Measurements from ENCODE around the gene IRF2BPL.
A peak's percentile ranks its signal among the peaks of the same experiment; 100 is the strongest.
"Not testable (repeated sequence)": the region's sequence is repeated elsewhere in the genome, so short reads cannot be mapped to it uniquely, and the experiment has no call there.

IRF2BPL gene

DNA sequence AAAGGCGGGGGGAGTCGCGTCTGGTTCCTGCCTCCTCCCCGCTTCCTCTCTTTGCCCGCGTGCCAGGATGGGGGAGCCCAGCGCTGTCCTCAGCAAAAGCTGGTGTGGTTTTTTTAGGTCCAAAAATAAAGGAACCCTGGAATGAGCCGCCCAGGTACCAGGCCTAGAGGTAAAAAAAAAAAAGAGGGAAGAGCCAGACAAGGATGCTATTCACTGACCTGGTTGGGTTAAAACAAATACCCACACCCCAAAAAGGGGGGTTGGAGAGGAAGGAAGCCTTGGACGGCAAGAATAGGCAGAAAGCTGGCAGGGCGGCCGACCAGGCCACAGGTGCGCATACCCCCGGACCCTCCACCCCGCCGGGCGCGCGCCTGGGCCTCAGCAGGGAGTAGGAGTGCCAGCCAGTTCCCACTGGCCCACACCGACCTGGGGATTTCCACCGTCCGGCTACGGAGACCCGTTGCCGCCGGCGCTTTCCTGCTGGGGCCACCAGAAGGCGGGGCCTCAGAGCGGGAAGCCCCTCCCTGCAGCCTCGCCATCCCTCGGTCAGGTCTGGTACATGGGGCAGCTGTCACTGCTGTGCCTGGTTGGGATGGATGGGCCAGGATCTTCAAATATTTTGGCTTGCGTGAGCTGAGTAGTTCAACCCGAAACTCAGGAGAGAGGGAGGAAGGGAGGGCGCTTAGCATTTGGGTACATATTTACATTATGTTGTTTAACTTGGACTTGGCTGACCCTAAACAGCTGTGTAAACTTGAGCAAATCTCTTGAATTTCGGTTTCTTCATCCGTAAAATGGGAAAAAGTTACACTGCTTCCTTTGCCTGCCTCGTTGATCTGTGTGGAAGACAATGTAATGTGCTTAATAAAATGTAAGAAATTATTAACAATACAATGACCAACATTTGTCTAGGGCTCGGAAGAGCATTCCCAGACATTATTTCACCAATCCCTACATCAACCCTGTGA lies 5.4 kb upstream of the IRF2BPL start:
- DNase-seq: peak; percentile 90

DNA sequence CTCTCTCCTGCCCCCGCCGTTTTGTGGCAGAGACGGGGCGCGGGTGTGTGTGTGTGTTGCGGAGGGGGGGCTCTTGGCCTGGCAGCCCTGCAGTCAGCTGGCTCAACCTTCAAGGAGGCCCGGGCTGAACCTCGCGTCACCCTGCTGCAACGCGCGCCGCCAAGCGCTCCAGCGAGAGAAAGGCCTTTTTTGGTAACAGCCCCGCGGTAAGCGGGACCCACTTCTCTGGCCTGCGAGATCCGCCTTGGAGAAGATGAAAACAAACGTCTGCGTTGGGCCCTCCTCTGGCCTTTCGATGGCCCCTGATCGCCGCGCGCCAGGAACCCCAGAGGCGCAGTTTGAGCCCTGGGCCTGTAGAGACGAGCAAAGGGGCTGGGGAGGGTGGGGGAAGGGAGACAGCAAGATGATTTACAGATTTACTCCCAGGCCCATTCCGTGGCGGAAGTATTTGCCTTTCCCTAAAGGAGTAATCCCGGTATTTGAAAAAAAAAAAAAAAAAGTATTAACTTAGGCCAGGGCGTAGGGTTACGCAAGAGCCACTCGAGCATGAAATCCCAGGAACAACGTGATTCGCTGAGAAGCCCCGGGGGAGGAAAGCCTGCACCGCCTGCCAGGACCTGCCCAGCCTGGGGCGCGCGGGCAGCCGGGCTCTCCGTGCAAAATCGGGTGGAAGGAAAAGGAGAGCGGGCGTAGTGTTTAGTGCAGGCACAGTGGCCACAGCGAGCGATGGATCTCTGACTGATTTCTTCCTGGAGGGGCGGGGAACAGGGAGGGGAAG lies 4.5 kb upstream of the IRF2BPL start:
- DNase-seq: peak; percentile 83

DNA sequence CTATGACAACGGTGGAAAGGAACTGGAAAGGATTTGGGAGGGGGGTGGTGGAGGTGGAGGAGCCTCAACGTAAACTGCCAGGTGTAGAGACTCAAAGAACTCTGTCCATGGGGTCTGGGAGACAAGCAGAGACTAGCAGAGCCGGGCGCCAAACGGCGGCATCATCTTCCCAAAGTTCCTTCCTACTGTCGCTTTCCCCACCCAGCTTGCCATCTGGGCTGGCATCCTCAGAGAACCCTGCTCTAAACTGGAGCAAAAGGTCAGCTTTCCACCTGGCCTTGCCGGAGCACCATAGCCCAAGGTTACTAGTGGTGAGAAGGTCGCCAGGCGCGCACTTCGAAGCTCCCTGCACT lies 4.0 kb upstream of the IRF2BPL start:
- no peak for DNase-seq

DNA sequence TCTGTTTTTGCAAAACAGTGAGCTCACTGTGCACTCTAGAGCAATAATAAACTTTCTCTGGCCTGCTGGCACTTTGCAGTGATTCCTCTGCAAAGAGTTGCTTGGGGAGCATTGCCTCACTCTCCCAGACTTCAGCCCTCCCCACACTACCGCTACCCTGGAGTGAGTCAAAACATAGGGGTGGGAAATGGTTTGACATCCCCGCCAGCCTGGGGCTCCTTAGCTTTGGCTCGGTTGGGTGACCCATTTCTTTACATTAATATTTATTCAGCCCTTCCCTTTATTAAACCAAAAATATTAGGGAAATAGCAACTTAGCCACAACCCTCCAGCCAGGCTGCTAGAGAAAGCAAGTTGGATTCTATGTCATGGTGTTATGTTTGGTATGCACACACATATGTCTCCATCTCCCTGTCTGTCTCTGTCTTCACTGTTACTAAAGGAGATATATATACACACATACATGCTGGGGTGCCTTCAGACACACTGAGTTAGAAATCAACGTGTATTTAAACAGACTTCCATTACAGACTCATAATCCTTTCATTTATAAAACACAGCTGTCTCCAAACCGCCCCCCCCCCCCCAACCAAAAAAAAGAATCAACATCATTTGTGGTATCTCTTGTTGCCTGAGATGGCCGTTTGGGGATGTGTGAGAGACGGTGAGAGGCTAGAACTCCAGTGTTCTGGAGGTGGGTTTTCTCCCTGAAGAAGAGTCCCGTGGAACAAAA lies 3.4 kb upstream of the IRF2BPL start:
- no peak for DNase-seq

DNA sequence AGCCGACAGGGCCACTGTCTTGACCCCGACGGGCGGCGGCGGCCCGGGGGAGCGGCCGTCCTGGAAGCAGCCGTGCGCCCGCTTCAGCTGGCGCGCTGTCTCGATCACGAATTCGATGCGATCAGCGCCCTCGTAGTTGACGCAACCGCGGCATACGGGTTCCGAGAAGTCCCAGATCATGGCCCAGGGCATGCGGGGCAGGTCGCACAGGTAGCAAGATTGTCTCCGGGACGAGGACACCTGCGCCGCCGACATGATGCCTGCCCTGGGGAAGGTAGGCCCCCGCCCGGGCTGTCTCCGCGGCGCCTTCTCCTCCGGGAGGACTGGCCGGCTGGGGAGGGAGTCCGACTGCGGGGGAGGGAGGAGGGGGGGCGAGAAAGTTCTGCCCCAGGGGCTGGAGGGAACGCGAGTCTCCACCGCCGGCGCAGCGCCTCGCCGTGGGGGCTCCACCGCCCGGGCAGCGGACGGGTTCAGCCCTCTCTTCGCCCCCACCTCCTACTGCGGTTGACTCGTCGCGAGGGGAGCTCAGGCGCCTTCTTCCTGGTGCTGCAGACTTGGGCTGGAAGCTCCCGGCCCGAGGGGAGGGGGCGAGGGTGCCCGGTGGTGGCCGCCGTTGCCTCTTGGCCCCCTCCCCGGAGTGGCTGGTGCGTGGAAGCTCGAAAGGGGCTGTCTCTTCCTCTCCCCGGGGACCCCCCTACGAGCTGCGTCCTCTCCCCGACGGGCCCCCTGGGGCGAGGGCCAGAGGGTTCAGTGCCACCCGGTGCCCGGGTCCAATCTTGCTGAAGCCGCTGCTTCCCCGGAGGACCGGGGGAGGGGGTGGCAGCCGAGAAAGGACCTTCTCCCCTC lies 747 bp downstream of the IRF2BPL start:
- peak; percentile 72 for DNase-seq

DNA sequence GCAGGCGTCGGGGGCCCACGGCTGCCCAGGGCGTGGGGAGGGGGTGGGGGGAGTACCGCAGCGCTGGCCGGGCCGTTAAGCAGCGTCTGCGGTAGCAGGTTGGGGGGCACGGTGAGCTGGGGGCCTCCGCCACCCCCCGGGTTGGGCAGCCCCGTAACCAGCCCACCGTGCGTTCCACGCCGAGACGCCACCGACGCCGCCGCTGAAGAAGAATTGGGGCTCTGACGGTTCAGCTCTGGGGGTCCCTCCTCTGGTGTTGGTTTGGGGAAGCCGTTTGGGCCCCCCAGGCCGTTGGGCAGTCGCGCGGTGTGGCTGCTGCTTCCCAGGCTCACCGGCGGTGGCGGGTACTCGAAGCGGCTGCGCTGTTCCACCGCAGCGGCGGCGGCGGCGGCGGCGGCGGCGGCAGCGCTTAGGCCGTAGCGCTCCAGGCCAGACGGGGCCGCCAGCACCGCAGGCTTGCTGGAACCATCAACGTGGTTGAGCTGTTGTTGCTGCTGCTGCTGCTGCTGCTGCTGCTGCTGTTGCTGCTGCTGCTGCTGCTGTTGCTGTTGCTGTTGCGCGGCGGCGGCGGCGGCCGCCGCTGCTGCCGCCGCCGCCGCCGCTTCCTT lies 1.5 kb downstream of the IRF2BPL start:
- DNase-seq: peak; percentile 63

DNA sequence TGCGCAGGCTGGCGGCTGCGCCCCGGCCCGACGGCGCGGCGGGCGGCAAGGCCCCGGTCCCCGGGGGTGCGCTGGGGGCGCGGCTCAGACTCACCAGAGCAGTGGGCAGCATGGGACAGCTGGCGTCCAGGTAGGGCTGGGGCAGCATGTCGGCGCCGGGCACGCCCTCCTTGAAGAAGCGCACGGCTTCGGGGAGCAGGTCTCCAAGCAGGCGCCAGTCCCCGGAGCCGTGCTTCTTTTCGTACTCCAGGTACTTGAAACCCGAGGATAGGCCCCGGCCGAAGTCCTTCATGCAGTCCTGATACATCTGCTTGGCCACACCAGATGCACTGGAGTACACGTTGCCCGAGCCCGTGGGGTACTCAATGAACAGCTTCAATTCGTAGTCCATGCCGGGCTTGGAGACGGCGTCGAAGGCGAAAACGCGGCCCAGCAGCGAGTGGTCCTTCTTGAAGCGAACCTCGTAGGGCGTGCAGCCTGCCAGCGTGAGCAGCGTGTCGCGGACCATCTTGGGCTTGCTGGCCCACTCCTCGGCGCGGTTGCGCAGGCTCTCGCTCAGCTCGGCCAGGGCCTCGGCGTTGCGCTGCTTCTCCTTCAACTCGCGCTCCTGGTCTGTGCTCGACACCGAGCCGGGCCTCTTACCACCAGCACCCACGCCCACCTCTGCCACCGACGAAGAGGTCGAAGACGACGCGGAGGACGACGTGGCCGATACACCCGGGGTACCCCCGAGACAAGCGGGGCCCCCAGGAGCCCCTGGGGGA lies 2.2 kb downstream of the IRF2BPL start:
- DNase-seq: no peak

DNA sequence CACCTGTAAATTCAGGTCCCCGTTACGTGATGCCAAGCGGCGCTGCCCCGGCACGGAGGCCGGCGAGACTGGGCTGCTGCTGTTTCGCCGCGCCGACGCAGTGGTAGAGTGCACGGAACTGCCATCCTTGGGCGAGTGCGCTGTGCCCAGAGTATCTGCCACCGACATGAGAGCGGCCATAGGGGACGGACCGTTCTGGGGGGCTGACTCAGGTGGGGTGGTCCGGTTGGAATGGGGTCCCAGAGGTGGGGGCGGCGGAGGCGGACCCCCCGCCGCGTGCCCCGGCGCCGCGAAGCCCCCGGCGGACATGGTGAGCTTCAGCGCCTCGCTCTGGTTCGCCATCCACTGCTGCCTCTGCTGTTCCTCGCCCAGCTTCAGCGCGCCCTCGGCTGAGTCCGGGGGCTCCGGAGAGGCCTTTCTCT lies 2.8 kb downstream of the IRF2BPL start:
- DNase-seq: no peak

DNA sequence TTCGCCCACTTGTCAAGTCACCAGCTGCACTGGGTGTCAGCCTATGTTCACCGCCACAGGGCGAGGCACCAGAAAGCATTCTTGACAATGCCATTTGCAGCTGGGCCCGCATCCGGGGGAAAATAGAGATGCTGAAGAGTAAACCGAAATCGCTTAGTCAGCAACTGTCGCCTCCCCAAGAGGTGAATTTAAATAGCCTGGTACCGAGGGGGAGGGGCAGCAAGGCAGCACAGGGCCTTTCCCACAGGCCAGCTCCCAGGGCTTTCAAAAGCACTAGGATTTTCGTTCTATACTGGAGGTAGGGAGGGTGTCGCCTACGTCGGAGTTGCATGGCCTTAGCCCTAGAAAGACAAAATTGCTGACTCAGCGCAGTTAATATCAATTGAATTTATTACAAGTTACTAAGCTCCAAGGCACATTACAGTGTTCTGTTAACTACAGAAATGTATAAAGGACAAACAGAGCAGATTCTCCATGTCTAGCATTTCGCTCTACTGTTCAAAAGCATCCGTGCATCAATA lies 4.3 kb downstream of the IRF2BPL start:
- DNase-seq: peak; percentile 45

DNA sequence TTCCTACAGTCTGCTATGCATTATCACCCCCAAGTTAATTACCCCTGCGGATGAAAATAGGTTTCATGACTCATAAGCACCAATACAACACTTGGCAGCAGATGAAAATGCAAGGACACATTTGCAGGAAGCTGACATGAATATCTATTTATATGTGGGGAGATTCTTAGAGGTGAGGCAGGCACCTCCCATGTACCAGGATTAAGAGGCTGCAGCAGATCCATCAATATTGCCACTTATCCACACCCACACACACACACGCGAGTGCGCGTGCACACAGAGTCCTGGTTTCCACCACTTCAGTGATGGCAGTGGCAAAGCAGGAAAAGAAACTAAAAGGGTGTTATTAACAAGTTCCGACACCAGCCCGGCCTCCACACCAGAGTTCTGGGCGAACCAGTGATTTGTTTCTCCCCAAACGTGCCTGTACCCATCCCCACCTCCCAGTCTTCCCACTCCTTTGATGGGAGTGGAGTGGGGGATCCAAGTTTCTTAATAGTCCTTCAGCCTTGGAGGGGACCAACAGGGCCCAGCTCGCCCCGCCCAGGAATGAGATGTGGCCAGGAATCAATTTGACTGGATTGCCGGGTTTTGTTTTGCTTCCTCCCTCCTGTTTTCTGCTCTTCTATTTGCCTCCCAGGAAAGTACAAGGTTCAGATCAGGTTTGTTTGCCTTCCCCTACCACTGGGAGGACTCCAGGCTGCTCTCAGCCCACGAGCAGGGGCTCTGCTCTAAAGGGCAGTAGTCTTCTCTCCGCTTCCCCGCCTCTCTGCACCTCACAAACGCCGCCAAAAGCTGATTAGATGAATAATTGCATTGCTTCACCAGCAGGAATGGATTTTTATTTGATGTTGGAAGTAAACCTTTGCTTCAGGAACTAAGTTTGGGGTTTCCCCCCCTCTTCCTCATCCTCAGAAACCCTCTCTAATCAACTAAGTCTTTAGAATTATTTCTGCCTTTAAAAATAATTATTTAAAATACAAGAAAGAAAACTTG lies 5.2 kb downstream of the IRF2BPL start:
- DNase-seq: no peak

DNA sequence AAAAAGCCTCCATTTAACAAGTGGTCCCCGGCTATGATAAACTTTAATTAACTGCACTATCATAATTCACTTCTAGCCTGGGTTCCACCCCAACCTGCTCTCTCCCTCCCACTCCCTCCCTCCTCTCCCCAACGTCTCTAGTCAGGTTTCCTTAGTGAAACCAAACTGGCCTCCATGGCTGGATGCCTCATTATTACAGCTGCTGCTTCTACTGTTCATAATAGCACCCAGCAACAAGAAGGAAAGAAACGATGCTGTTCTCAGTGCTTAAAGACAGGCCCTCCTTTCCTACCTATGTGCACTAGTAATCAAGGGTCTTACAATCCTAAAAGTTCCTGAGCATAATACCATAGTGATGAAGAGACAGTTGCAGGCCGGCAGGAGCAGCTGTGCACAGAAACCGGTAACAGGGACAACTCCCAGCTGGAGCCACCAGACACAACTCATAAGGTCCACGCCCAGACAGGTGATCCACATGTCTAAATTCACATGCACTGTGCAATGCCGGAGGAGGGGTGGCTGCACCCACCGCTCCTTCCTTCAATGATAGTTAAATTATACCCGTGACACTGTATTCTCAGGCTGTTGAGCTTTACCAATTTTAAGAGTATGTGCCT lies 6.2 kb downstream of the IRF2BPL start:
- DNase-seq: no peak

DNA sequence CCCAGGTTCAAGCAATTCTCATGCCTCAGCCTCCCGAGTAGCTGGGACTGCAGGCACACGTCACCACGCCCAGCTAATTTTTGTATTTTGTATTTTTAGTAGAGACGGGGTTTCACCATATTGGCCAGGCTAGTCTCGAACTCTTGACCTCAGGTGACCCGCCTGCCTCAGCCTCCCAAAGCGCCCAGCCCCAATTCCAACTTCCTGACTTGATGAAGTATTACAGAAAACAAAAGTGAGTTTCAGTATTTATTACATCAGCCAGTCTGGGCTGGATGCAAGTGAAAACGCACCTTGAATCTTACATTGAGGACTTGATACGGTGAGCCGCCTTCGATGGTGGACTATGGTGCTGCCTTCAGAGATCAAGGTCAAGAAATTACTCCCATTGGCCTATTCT lies 7.1 kb downstream of the IRF2BPL start:
- not testable (repeated sequence) for DNase-seq

DNA sequence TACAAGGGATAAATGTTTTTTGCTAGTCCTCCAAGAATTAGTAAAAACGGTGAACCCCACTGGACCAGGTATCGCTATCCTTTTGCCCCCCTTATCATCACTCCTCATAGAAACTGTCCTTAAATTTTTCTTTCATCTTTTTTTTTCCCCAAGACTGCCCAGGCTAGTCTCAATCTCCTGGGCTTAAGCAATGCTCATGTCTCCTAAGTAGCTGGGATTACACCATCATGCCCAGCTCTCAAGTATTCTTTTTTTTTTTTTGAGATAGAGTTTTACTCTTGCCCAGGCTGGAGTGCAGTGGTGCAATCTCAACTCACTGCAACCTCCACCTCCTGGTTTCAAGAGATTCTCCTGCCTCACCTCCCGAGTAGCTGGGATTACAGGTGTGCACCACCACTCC lies 9.7 kb downstream of the IRF2BPL start:
- no peak for DNase-seq

DNA sequence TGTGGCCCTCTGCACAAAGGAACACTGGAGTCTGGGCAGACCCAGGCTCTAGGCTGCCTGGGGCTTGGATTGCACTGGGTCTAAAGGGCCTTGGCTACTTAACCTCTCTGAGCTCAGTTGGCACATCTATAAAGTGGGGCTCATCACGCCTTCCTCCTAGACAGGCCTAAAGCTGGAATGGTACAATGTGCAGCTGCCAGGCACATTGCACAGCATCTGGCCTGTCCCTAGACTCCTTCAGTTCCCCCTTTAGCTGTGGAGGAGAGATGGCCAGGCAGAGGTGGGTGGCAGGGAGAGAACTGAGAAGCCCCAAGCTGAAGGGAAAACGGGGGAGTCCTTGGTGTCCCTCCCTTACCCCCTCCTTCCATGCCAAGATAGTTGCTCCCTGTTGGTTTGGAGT lies 10.8 kb downstream of the IRF2BPL start:
- no peak for DNase-seq

DNA sequence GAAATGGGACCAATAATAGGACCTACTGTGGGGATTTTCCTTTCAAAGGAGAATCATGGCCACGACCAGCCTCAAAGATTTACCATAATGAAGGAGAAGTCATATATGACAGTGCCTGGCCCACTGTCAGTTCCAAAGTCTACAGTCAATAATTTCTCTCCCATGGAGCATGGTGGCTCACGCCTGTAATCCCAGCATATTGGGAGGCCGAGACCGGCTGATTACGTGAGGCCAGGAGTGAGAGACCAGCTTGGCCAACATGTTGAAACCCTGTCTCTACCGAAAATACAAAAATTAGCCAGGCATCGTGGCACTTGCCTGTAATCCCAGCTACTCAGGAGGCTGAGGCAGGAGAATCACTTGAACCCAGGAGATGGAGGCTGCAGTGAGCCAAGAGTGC lies 13.8 kb downstream of the IRF2BPL start:
- no peak for DNase-seq

DNA sequence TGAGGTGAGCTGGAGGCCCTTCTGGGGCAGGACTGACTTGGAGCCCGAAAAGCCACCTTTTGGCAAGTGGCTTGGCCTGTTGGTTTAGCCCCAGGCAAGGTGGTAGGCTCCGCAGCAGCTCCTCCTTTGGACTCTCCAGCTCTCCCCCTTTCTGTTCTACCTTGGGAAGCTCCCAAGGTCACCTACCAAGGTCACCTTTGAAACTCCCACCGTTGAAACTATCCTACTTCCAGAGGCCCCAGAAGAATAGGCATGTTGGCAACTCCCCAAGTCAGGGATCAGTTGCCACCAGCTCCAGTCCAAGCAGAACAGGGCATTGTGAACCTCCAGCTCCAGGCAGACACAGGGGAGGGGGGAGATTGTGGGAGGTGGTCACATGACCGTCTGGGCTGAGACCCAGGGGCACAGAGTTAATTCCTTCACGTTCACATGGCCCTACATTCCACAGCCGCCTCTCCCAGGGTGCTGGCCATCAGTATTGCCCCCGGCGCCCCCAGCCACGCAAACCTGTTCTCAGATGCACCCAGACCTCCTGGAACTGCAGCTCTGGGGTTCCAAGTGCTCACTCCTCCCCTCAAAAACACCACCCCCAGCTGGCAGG lies 14.4 kb downstream of the IRF2BPL start:
- no peak for DNase-seq

DNA sequence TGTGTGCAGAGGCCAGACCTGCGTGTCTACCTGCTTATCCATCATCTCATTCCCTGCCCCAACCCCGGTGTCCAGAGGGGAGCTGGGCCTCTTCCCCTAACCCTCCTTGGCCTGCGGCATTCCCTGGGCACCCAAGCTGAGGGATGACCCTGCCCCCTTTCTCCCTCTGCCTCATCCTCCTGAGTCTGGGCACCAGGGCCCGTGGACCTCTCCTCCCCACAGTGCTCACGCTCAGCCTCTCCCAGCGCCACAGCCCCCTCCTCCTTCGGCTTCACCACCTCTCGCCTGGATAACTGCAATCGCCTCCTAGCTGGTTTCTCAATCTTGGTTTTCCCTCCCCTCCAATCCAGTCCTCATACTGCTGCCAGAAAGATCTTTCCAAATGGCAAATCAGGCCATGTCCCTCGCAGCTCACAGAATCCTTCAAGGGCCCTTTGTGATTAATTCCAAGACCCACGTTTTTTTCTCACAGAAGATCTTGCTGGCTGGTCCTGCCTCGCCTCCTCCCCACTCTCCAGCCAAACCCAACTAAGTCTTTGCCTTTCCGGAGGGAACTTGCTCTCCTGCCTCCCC lies 16.2 kb downstream of the IRF2BPL start:
- no peak for DNase-seq

DNA sequence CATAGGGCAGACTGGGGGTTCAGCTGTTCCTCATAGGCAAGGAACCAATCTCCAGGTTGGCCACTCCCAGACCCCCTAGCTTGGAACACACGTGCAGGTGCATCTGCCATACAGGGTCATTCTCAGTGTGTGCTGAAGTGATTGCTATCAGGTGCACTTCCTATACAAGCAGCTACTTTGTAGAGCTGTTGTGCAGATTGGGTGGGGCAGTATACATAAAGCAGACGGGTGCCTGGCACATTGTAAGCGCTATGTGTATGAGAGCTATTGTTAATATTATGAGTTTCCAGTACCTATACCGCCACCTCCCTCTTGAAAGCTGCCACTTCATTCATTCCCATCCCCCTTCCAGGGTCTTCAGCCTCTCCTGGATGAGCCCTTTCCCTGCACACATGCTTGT lies 17.3 kb downstream of the IRF2BPL start:
- DNase-seq: no peak

All from CD4-positive, alpha-beta T cell treated with Interferon gamma for 1 hour (primary cell).